Measurements from ENCODE around the gene IL6ST. TPM values are rescaled to one million over a fixed set of nuclear protein-coding genes. Genes with fewer than 3 reads are reported as not detected.
"Not testable (repeated sequence)": the region's sequence is repeated elsewhere in the genome, so short reads cannot be mapped to it uniquely, and the experiment has no call there.

IL6ST gene
- total RNA-seq, 1 donor from 2014 or later: 192 TPM

DNA sequence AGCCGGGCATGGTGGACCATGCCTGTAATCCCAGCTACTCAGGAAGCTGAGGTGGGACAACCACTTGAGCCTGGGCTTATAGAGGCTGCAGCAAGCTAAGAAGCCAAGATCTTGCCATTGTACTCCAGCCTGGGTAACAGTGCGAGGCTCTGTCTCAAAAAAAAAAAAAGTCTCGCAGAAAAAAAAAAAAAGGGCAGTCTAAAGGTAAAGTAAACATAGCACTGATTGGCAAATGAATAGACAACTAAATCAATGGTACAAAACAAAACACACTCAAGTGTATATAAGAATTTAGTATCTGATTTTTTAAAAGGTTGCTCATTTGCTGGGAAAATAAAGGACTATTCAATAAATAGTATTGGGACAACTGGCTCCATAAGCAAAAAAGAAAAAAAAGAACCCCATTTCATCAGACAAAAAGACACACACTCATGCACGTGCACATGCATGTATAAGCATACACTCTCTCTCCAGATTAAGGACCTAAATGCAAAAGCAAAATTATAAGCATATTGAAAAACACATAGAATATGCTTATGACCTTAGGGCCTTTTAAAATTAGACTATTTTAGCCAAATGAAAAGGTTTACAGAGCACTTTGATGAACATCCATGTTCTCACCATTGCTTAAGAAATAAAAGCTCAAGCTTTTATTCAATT, 5.7 kb downstream of the IL6ST start:
- DNase-seq (ENCODE audit: low spot score in 2 of 2): no peak
- H3K27me3 ChIP-seq: no peaks in the 10 kb centered on the region
- no peaks in the 10 kb centered on the region for H3K36me3 ChIP-seq
- H3K27ac ChIP-seq: no peak overlapping the region
- H3K9me3 ChIP-seq: no peaks in the 10 kb centered on the region
- peaks cover 0 to 13% of the 10 kb centered on the region in 2 donors for H3K4me1 ChIP-seq
- no peak overlapping the region for H3K4me3 ChIP-seq
- TF ChIP-seq, protein P1, sequence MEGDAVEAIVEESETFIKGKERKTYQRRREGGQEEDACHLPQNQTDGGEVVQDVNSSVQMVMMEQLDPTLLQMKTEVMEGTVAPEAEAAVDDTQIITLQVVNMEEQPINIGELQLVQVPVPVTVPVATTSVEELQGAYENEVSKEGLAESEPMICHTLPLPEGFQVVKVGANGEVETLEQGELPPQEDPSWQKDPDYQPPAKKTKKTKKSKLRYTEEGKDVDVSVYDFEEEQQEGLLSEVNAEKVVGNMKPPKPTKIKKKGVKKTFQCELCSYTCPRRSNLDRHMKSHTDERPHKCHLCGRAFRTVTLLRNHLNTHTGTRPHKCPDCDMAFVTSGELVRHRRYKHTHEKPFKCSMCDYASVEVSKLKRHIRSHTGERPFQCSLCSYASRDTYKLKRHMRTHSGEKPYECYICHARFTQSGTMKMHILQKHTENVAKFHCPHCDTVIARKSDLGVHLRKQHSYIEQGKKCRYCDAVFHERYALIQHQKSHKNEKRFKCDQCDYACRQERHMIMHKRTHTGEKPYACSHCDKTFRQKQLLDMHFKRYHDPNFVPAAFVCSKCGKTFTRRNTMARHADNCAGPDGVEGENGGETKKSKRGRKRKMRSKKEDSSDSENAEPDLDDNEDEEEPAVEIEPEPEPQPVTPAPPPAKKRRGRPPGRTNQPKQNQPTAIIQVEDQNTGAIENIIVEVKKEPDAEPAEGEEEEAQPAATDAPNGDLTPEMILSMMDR (IDR thresholded peaks at IDR 0.05): no peak
- intact Hi-C loops (cut with DNase I): no loop called here

DNA sequence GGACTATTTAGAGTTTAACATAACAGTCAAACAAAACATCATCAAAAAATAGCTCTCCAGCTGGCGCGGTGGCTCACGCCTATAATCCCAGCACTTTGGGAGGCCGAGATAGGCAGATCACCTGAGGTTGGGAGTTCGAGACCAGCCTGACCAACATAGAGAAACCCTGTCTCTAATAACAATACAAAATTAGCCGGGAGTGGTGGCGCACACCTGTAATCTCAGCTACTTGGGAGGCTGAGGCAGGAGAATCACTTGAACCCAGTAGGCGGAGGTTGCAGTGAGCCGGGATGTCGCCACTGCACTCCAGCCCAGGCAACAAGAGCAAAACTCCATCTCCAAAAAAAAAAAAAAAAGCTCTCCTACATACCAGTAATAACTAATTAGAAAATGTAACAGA, 6.3 kb downstream of the IL6ST start:
- H3K36me3 ChIP-seq; H3K27me3 ChIP-seq; H3K4me3 ChIP-seq; intact Hi-C loops (cut with DNase I); H3K27ac ChIP-seq; H3K9me3 ChIP-seq; DNase-seq (ENCODE audit: low spot score in 2 of 2): not testable (repeated sequence)
- H3K4me1 ChIP-seq: peaks cover 0 to 19% of the 10 kb centered on the region in 2 donors

DNA sequence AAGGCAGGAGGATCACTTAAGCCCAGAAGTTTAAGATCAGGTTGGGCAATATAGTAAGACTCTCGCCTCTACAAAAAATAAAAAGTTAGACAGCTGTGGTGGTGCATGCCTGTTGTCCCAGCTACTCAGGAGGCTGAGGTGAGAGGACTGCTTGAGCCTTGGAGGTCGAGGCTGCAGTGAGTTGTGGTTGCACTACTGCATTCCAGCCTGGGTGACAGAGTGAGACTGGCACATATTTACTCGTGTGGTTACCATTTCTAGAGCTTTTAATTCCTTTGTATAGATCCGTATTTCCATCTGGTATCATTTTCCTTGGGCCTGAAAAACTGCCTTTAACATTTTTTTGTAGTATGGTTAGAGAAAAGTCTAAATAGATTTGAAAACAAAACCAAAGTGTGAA, 7.8 kb downstream of the IL6ST start:
- Histone ChIP-seq H3K27ac (no peak overlapping the region), H3K4me1 (peaks cover 0 to 14% of the 10 kb centered on the region in 2 donors), H3K27me3 (no peaks in the 10 kb centered on the region), H3K36me3 (no peaks in the 10 kb centered on the region), H3K9me3 (no peaks in the 10 kb centered on the region), H3K4me3 (no peak overlapping the region)
- no peak for DNase-seq (ENCODE audit: low spot score in 2 of 2)
- TF ChIP-seq, protein P1 (IDR thresholded peaks at IDR 0.05): no peak
- intact Hi-C loops (cut with DNase I): no loop called here

GRCh38 chr5:55985181-55985580, 9.6 kb downstream of the IL6ST start:
- no peak overlapping the region for H3K27ac ChIP-seq
- DNase-seq (ENCODE audit: low spot score in 2 of 2): no peak
- peaks cover 9 to 15% of the 10 kb centered on the region in 2 donors for H3K36me3 ChIP-seq
- TF ChIP-seq, protein P1 (IDR thresholded peaks at IDR 0.05): no peak
- intact Hi-C loops (cut with DNase I): no loop called here
- H3K27me3 ChIP-seq: no peaks in the 10 kb centered on the region
- no peaks in the 10 kb centered on the region for H3K9me3 ChIP-seq
- no peak overlapping the region for H3K4me3 ChIP-seq
- peaks cover 0 to 14% of the 10 kb centered on the region in 2 donors for H3K4me1 ChIP-seq

- intact Hi-C loops (cut with DNase I): no loop called here
- no peak overlapping the region for H3K27ac ChIP-seq
- no peak overlapping the region for H3K4me3 ChIP-seq
- H3K27me3 ChIP-seq: no peaks in the 10 kb centered on the region
- peaks cover 2 to 8% of the 10 kb centered on the region in 2 donors for H3K4me1 ChIP-seq
- TF ChIP-seq, protein P1 (IDR thresholded peaks at IDR 0.05): no peak
- no peak for DNase-seq (ENCODE audit: low spot score in 2 of 2)
- H3K9me3 ChIP-seq: no peaks in the 10 kb centered on the region
- H3K36me3 ChIP-seq: peaks cover 11 to 19% of the 10 kb centered on the region in 2 donors
Observed at GRCh38 chr5:55983986-55984385, 10.8 kb downstream of the IL6ST start.

DNA sequence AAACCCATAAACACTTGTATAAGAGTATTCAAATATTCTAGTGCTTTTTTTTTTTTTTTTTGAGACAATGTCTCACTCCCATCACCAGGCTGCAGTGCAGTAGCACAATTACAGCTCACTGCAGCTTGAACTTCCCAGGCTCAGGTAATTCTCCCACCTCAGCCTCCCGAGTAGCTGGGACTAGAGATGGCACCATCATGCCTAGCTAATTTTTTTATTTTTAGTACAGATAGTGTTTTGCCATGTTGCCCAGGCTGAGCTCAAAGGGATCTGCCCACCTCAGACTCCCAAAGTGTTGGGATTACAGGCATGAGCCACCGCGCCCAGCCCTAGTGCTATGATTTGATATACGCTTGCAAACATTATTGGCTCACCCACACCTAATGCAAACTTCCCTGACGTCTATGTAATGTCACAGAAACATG, 11.8 kb downstream of the IL6ST start:
- Histone ChIP-seq H3K4me1 (peaks cover 3 to 12% of the 10 kb centered on the region in 2 donors), H3K27me3 (no peaks in the 10 kb centered on the region), H3K27ac (no peak overlapping the region), H3K36me3 (peaks cover 11 to 19% of the 10 kb centered on the region in 2 donors), H3K9me3 (no peaks in the 10 kb centered on the region), H3K4me3 (no peak overlapping the region)
- DNase-seq (ENCODE audit: low spot score in 2 of 2): no peak
- TF ChIP-seq, protein P1 (IDR thresholded peaks at IDR 0.05): peak in 1 of 3 experiments; percentile 18
- intact Hi-C loops (cut with DNase I): no loop called here
